Measurements from ENCODE around the gene DVL1. TPM values are rescaled to one million over a fixed set of nuclear protein-coding genes. Genes with fewer than 3 reads are reported as not detected.

Gene DVL1
- total and polyA plus RNA-seq, 2 of the 13 experiments (the other 11 are each of a cell fraction or from before 2014, with no cell fraction given): 30.8 to 60.4 TPM

GRCh38 chr1:1334835-1335234 lies 14.4 kb downstream of the DVL1 start (continued):
- TF ChIP-seq EP300 (IDR thresholded peaks at IDR 0.05; ENCODE audit: low read depth in 2 of 2, low read length in 2 of 2) (no peak), EP300 (CRISPR knock-in tag; IDR thresholded peaks at IDR 0.05; ENCODE audit: borderline replicate concordance) (no peak), DMTF1 (CRISPR knock-in tag; IDR thresholded peaks at IDR 0.05) (no peak), MTF2 (CRISPR knock-in tag; IDR thresholded peaks at IDR 0.05; ENCODE audit: borderline replicate concordance) (no peak), ESRRA (CRISPR knock-in tag; IDR thresholded peaks at IDR 0.05; ENCODE audit: low read depth) (no peak), ZNF552 (CRISPR knock-in tag; IDR thresholded peaks at IDR 0.05; ENCODE audit: borderline replicate concordance) (no peak), FOXA1 (IDR thresholded peaks at IDR 0.05) (no peak), FOXA1 (CRISPR knock-in tag; IDR thresholded peaks at IDR 0.05) (no peak), ZBTB34 (CRISPR knock-in tag; IDR thresholded peaks at IDR 0.05) (no peak), SP5 (CRISPR knock-in tag; IDR thresholded peaks at IDR 0.05; ENCODE audit: borderline replicate concordance, low read depth) (0 out of 2 replicates have a peak, but pooled peaks have one; percentile 12), PCBP2 (optimal IDR thresholded peaks at IDR 0.05; ENCODE audit: low read depth, low read length, poor library complexity, severe bottlenecking) (no peak), ZNF20 (CRISPR knock-in tag; IDR thresholded peaks at IDR 0.05) (0 out of 2 replicates have a peak, but pooled peaks have one; percentile 65), PBX3 (CRISPR knock-in tag; IDR thresholded peaks at IDR 0.05; ENCODE audit: borderline replicate concordance) (no peak), MEIS1 (CRISPR knock-in tag; IDR thresholded peaks at IDR 0.05; ENCODE audit: borderline replicate concordance) (peak; percentile 52; the same call in 1 of the 2 replicates), MYC (CRISPR knock-in tag; IDR thresholded peaks at IDR 0.05; ENCODE audit: borderline replicate concordance) (peak; percentile 36; the same call in 1 of the 2 replicates), SKIL (CRISPR knock-in tag; IDR thresholded peaks at IDR 0.05; ENCODE audit: borderline replicate concordance) (no peak), JUNB (CRISPR knock-in tag; IDR thresholded peaks at IDR 0.05; ENCODE audit: borderline replicate concordance) (no peak), ZNF772 (CRISPR knock-in tag; IDR thresholded peaks at IDR 0.05) (peak; percentile 83; the same call in 1 of the 2 replicates), ZNF839 (CRISPR knock-in tag; IDR thresholded peaks at IDR 0.05; ENCODE audit: borderline replicate concordance) (no peak), YEATS2 (CRISPR knock-in tag; IDR thresholded peaks at IDR 0.05; ENCODE audit: borderline replicate concordance) (no peak), MED8 (CRISPR knock-in tag; IDR thresholded peaks at IDR 0.05; ENCODE audit: insufficient replicate concordance) (no peak), RFX5 (IDR thresholded peaks at IDR 0.05; ENCODE audit: low read depth, low read length) (no peak), ZNF124 (CRISPR knock-in tag; IDR thresholded peaks at IDR 0.05) (peak; percentile 89; the same call in 1 of the 2 replicates)

Data from HepG2 (cell line).